BJ (cell line): Measurements from ENCODE around the gene OR52B6. TPM values are rescaled to one million over a fixed set of nuclear protein-coding genes. Genes with fewer than 3 reads are reported as not detected.
"Not testable (repeated sequence)": the region's sequence is repeated elsewhere in the genome, so short reads cannot be mapped to it uniquely, and the experiment has no call there.

ENCODE experiments used
- CTCF ChIA-PET: fragments of 350-600 bp; formaldehyde crosslinking; extraction: SDS; loops from one replicate; lab custom pipeline; 2021; ENCODE audit warnings: antibody characterized with exemption, inconsistent platforms; lab: Yijun Ruan, JAX
- POLR2A ChIA-PET: fragments of 300-600 bp; sonication (Branson Sonifier 250); formaldehyde crosslinking; extraction: SDS; loops from one replicate; lab custom pipeline; 2021; ENCODE audit warnings: antibody characterized with exemption; lab: Charles Lee
- DNase-seq: peaks from one replicate; pipeline ENCODE4 v3.0.0-alpha.2; 2011; ENCODE audit warnings: low read depth
- H3K27me3 ChIP-seq: 2 replicates; pipeline ENCODE4 v1.6.0; 2011; ENCODE audit warnings: low read length; ENCODE audit not compliant: control insufficient read depth, insufficient read depth
- H3K36me3 ChIP-seq: 2 replicates; pipeline ENCODE4 v1.5.1; 2011; ENCODE audit warnings: low read length; ENCODE audit not compliant: control insufficient read depth, insufficient read depth
- H3K4me3 ChIP-seq: 2 replicates; pipeline ENCODE4 v1.5.1; 2011; ENCODE audit warnings: low read depth, mild to moderate bottlenecking, control low read depth, low read length
- CTCF ChIP-seq: IDR thresholded peaks from 2 replicates; pipeline ENCODE4 v1.5.1; 2011; ENCODE audit warnings: low read depth, mild to moderate bottlenecking, control low read depth, inconsistent platforms, low read length, moderate library complexity; ENCODE audit not compliant: insufficient read depth
- polyA plus RNA-seq: library from polyadenylated mRNA; depleted of rRNA; stranded (reverse); fragments of >200 nt; gene quantifications from 2 replicates; pipeline ENCODE4 v1.2.3, GENCODE V29; 2011

Gene OR52B6
- polyA plus RNA-seq, 1 experiment = not detected

- no peak for TF ChIP-seq CTCF
- Histone ChIP-seq H3K27me3 (0 out of 2 replicates have a peak, but pooled peaks cover 2% of the 10 kb centered on the region), H3K36me3 (no peaks in the 10 kb centered on the region), H3K4me3 (no peak overlapping the region)
- POLR2A ChIA-PET = no interaction called here
- DNase-seq = no peak
- CTCF ChIA-PET = interaction anchor here (1.5 kb wide), 1 partner anchor 8 kb away, joined by 3 read pairs; no protein-coding TSS in a partner anchor
Measured at GRCh38 chr11:5577101-5577500, 3.6 kb upstream of the OR52B6 start.

- ChIA-PET POLR2A (no interaction called here), CTCF (no interaction called here)
- DNase-seq = no peak
- H3K36me3 ChIP-seq = no peaks in the 10 kb centered on the region
- no peak overlapping the region for H3K4me3 ChIP-seq
- TF ChIP-seq CTCF = no peak
- 0 out of 2 replicates have a peak, but pooled peaks cover 2% of the 10 kb centered on the region for H3K27me3 ChIP-seq
Measured at GRCh38 chr11:5581014-5581413, 337 bp downstream of the OR52B6 start.

GRCh38 chr11:5584458-5584857 is 3.8 kb downstream of the OR52B6 start:
- CTCF ChIA-PET, DNase-seq, POLR2A ChIA-PET, H3K4me3 ChIP-seq, H3K36me3 ChIP-seq, H3K27me3 ChIP-seq: not testable (repeated sequence)

- H3K4me3 ChIP-seq, H3K36me3 ChIP-seq, H3K27me3 ChIP-seq, POLR2A ChIA-PET, DNase-seq: not testable (repeated sequence)
- CTCF ChIA-PET = interaction anchor here (0.6 to 1.0 kb wide), 2 partner anchors 64 to 789 kb away, joined by 3 to 4 read pairs; no protein-coding TSS in a partner anchor
Measured at GRCh38 chr11:5589906-5590305, 9.2 kb downstream of the OR52B6 start.

- Histone ChIP-seq H3K4me3 (no peak overlapping the region), H3K36me3 (no peaks in the 10 kb centered on the region), H3K27me3 (no peaks in the 10 kb centered on the region)
- POLR2A ChIA-PET = no interaction called here
- TF ChIP-seq CTCF = no peak
- DNase-seq = no peak
- CTCF ChIA-PET = interaction anchor here (0.8 to 1.1 kb wide), 2 partner anchors 9 to 90 kb away, joined by 3 to 4 read pairs; no protein-coding TSS in a partner anchor
Measured at GRCh38 chr11:5591613-5592012, 10.9 kb downstream of the OR52B6 start.

- no peaks in the 10 kb centered on the region for H3K27me3 ChIP-seq
- POLR2A ChIA-PET = no interaction called here
- H3K4me3 ChIP-seq = no peak overlapping the region
- no peak for TF ChIP-seq CTCF
- CTCF ChIA-PET = interaction anchor here (0.8 to 1.0 kb wide), 2 partner anchors 8 to 45 kb away, joined by 3 read pairs; no protein-coding TSS in a partner anchor
- H3K36me3 ChIP-seq = no peaks in the 10 kb centered on the region
- no peak for DNase-seq
Measured at GRCh38 chr11:5592615-5593014, 11.9 kb downstream of the OR52B6 start.
